Ramos (cell line): ENCODE data around the gene CBLN4.

ENCODE experiments used
- in situ Hi-C: fragments of 300-500 bp; cut with MboI; formaldehyde crosslinking; loops from one replicate; pipeline ENCODE4 v1.14.3; 2022; ENCODE audit warnings: low sequenced_read_pairs; ENCODE audit not compliant: unreplicated experiment

CBLN4 gene

GRCh38 chr20:55947701-55948100 is 57.6 kb downstream of the CBLN4 start:
- in situ Hi-C loops = no loop called here
